HG02973 (cell line): ENCODE measurements around the gene OVCA2.

Experiments used
- ATAC-seq: cut with Tn5 transposase; IDR thresholded peaks from one replicate; pipeline ENCODE4 v1.9.1; 2021; ENCODE audit warnings: moderate library complexity; ENCODE audit not compliant: unreplicated experiment

OVCA2 gene

GRCh38 chr17:2082003-2082781 lies 40.4 kb downstream of the OVCA2 start:
- ATAC-seq, result no peak

GRCh38 chr17:2083613-2084035 lies 41.8 kb downstream of the OVCA2 start:
- peak; percentile 38 for ATAC-seq

- ATAC-seq, result no peak
These were observed 42.4 kb downstream of the OVCA2 start for GRCh38 chr17:2084036-2084765.

GRCh38 chr17:2084766-2085647 lies 43.2 kb downstream of the OVCA2 start:
- no peak for ATAC-seq

GRCh38 chr17:2085648-2085949 lies 43.8 kb downstream of the OVCA2 start:
- no peak for ATAC-seq

DNA sequence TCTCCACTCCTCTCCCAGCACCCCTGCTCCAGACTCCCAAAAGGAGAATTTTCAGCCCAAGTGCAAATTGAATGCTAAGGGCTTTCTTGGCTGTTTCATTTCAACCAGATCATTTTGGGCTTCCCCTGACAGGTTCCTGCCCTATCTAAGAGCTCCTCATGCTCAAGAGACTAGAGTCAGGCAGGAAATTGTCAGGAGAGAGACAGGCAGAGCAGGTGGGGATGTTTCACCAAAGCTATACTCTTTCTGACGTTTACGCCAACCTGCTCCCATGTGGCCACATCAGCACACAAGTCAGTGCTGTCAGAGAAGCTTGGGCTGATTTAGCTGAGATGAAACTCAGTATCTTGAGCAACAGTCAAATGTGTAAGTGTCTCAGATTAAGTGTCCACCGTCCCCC lies 44.5 kb downstream of the OVCA2 start:
- no peak for ATAC-seq

GRCh38 chr17:2087597-2088211 lies 45.9 kb downstream of the OVCA2 start:
- peak; percentile 33 for ATAC-seq

GRCh38 chr17:2089021-2089422 lies 47.2 kb downstream of the OVCA2 start:
- peak; percentile 10 for ATAC-seq

- ATAC-seq, result no peak
These were observed 48.4 kb downstream of the OVCA2 start for GRCh38 chr17:2090210-2090641.

DNA sequence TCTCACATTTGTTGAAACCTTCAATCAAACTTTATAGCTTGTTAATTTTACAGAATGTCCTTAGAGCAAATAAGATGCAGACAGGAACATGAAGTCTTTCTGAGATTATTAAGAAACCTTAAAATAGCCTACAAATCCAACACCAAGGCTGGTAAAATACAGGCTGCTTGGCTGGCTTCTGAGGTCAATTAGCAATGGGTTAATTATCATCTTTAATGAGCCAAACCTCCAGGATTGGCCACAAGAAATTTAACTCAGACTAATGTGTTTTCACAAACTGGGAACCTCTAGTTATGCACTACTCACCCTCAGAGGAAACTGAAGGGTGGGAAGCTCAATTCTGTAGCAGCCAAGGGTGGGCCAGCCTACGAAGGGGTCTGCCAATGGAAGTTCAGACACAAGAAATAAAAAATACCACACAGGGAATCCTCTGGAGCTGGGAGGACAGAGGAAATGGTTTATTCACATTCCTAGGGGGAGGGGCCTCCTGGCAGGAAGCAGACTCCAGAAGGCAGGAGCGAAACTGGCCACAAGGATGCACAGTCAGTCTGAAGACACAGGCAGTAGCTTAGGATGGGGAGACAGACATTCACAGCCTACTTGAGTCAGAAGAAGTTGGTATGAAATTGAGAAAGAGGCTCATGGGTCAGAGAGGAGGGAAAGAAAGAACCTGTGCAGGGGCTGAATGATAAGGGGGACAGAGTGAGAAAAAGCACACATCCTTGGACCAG lies 49.1 kb downstream of the OVCA2 start:
- no peak for ATAC-seq

DNA sequence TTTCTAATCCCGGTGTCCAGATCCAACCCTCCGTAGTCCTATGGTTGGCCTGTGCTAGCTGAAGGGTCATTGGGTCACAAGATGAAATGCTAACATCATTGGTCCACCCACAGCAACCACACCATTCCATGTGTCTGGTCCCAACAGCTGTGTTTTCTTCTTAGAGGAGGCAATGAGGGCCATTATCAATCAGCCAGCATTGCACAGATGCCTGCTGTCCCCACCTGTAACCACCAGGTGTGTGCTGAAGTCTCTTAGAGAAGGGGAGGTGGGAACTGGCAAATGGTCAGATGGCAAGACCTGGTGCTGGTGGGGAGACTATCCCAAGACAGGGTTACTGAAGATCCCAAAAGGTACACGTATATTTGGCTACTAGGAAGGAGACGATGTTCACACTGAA lies 50.4 kb downstream of the OVCA2 start:
- ATAC-seq, result no peak
